ENCODE data around the gene HMGXB3. TPM values are rescaled to one million over a fixed set of nuclear protein-coding genes. Genes with fewer than 3 reads are reported as not detected.

Gene HMGXB3
- total and polyA plus RNA-seq, 2 of the 13 experiments (the other 11 are each of a cell fraction or from before 2014, with no cell fraction given), result 18.8 to 23.8 TPM

DNA sequence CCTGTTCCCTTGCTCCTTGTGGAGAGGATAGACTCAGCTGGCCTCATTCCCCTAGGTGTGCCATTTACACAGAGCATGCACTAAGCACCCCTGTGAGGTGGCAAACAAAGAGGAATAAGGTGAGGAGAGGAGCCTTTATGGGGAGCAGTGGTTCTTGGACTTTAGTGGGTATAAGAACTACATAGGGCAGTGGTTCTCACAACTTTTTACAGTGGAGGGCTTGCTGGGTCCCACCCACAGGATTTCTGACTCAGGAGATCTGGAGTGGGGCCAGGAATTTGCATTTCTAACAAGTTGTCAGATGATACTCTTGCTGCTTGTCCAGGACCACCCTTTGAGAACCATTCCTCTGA, 43.8 kb downstream of the HMGXB3 start:
- peaks cover 49 to 91% of the 10 kb centered on the region in 2 experiments for H3K36me3 ChIP-seq (replicated peaks in 1 of 2; ENCODE audit: control insufficient read depth in 1 of 2, insufficient read depth in 2 of 2, low read length in 2 of 2)
- no peak overlapping the region for H3K4me3 ChIP-seq (replicated peaks in 1 of 3; ENCODE audit: insufficient read depth in 1 of 3, low read depth in 2 of 3, low read length in 3 of 3)
- H3K79me2 ChIP-seq (ENCODE audit: insufficient read depth, low read length), result no peaks in the 10 kb centered on the region
- H2AFZ ChIP-seq (ENCODE audit: low read length), result no peak overlapping the region
- H3K27me3 ChIP-seq (ENCODE audit: control insufficient read depth in 1 of 2, insufficient read depth in 2 of 2, low read length in 2 of 2), result no peaks in the 10 kb centered on the region
- DNase-seq (ENCODE audit: low spot score), result no peak
- POLR2A ChIA-PET, result no interaction called here
- no peak for ATAC-seq
- no peak for FAIRE-seq
- no peak overlapping the region for H3K27ac ChIP-seq (ENCODE audit: extremely low read length, insufficient read depth, low read length)
- no peaks in the 10 kb centered on the region for H4K20me1 ChIP-seq (ENCODE audit: insufficient read depth, low read length)
- H3K9ac ChIP-seq (ENCODE audit: insufficient read depth, low read depth, low read length), result no peak overlapping the region
- H3K4me1 ChIP-seq (ENCODE audit: insufficient read depth, low read length), result no peaks in the 10 kb centered on the region
- in situ Hi-C loops (cut with HindIII; ENCODE audit: extremely low pct_ligation_motif_present, low pct_unique_long_range_greater_than_20kb), result no loop called here
- no peaks in the 10 kb centered on the region for H3K9me3 ChIP-seq (ENCODE audit: low read length)
- H3K4me2 ChIP-seq (ENCODE audit: low read depth, low read length), result no peak overlapping the region
- BruUV-seq (replicated peaks), result no TSS peak
- intact Hi-C loops (cut with micrococcal nuclease; ENCODE audit: unreplicated experiment), result loop anchor here (2.0 kb wide), 1 partner anchor 44 kb away; the partner anchor contains the start of genes HMGXB3 and TIGD6
- CTCF ChIA-PET (ENCODE audit: low intra/inter-chr PET ratio, low total read pairs), result no interaction called here
- TF ChIP-seq HNF4A (CRISPR knock-in tag; IDR thresholded peaks at IDR 0.05) (no peak), ZNF468 (CRISPR knock-in tag; IDR thresholded peaks at IDR 0.05) (no peak), ZNF660 (CRISPR knock-in tag; IDR thresholded peaks at IDR 0.05; ENCODE audit: borderline replicate concordance, low read depth) (no peak), KAT2B (IDR thresholded peaks at IDR 0.05; ENCODE audit: borderline replicate concordance, low read depth, low read length) (no peak), ZNF264 (CRISPR knock-in tag; IDR thresholded peaks at IDR 0.05) (no peak), RFX3 (CRISPR knock-in tag; IDR thresholded peaks at IDR 0.05) (no peak), JDP2 (CRISPR knock-in tag; IDR thresholded peaks at IDR 0.05; ENCODE audit: borderline replicate concordance) (no peak), NFATC3 (CRISPR knock-in tag; IDR thresholded peaks at IDR 0.05) (no peak), HMGA1 (CRISPR knock-in tag; conservative IDR thresholded peaks at IDR 0.05) (no peak), FOSL1 (CRISPR knock-in tag; IDR thresholded peaks at IDR 0.05; ENCODE audit: borderline replicate concordance) (no peak), ZKSCAN5 (CRISPR knock-in tag; IDR thresholded peaks at IDR 0.05) (no peak), TEAD2 (CRISPR knock-in tag; IDR thresholded peaks at IDR 0.05) (no peak)
- TF ChIP-seq, protein P1, sequence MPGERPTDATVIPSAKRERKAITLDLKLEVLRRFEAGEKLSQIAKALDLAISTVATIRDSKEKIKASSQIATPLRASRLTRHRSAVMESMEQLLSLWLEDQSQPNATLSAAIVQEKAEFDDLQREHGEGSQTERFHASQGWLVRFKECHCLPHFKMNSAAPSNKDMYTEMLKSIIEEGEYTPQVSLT (CRISPR knock-in tag; IDR thresholded peaks at IDR 0.05; ENCODE audit: borderline replicate concordance, low read depth), result no peak
- TF ChIP-seq, protein P2, sequence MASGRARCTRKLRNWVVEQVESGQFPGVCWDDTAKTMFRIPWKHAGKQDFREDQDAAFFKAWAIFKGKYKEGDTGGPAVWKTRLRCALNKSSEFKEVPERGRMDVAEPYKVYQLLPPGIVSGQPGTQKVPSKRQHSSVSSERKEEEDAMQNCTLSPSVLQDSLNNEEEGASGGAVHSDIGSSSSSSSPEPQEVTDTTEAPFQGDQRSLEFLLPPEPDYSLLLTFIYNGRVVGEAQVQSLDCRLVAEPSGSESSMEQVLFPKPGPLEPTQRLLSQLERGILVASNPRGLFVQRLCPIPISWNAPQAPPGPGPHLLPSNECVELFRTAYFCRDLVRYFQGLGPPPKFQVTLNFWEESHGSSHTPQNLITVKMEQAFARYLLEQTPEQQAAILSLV (CRISPR knock-in tag; IDR thresholded peaks at IDR 0.05; ENCODE audit: borderline replicate concordance), result no peak
- TF ChIP-seq, protein P3, sequence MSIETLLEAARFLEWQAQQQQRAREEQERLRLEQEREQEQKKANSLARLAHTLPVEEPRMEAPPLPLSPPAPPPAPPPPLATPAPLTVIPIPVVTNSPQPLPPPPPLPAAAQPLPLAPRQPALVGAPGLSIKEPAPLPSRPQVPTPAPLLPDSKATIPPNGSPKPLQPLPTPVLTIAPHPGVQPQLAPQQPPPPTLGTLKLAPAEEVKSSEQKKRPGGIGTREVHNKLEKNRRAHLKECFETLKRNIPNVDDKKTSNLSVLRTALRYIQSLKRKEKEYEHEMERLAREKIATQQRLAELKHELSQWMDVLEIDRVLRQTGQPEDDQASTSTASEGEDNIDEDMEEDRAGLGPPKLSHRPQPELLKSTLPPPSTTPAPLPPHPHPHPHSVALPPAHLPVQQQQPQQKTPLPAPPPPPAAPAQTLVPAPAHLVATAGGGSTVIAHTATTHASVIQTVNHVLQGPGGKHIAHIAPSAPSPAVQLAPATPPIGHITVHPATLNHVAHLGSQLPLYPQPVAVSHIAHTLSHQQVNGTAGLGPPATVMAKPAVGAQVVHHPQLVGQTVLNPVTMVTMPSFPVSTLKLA (IDR thresholded peaks at IDR 0.05), result no peak
- TF ChIP-seq, protein P4, sequence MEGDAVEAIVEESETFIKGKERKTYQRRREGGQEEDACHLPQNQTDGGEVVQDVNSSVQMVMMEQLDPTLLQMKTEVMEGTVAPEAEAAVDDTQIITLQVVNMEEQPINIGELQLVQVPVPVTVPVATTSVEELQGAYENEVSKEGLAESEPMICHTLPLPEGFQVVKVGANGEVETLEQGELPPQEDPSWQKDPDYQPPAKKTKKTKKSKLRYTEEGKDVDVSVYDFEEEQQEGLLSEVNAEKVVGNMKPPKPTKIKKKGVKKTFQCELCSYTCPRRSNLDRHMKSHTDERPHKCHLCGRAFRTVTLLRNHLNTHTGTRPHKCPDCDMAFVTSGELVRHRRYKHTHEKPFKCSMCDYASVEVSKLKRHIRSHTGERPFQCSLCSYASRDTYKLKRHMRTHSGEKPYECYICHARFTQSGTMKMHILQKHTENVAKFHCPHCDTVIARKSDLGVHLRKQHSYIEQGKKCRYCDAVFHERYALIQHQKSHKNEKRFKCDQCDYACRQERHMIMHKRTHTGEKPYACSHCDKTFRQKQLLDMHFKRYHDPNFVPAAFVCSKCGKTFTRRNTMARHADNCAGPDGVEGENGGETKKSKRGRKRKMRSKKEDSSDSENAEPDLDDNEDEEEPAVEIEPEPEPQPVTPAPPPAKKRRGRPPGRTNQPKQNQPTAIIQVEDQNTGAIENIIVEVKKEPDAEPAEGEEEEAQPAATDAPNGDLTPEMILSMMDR (CRISPR knock-in tag; IDR thresholded peaks at IDR 0.05), result no peak
- TF ChIP-seq, protein P5, sequence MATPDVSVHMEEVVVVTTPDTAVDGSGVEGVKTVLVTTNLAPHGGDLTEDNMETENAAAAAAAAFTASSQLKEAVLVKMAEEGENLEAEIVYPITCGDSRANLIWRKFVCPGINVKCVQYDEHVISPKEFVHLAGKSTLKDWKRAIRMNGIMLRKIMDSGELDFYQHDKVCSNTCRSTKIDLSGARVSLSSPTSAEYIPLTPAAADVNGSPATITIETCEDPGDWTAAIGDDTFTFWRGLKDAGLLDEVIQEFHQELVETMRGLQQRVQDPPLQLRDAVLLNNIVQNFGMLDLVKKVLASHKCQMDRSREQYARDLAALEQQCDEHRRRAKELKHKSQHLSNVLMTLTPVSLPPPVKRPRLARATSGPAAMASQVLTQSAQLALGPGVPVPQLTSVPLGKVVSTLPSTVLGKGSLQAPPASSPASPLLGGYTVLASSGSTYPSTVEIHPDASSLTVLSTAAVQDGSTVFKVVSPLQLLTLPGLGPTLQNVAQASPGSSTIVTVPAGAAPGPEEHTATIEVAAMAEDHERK (CRISPR knock-in tag; IDR thresholded peaks at IDR 0.05; ENCODE audit: low read depth), result no peak
- TF ChIP-seq, protein P6, sequence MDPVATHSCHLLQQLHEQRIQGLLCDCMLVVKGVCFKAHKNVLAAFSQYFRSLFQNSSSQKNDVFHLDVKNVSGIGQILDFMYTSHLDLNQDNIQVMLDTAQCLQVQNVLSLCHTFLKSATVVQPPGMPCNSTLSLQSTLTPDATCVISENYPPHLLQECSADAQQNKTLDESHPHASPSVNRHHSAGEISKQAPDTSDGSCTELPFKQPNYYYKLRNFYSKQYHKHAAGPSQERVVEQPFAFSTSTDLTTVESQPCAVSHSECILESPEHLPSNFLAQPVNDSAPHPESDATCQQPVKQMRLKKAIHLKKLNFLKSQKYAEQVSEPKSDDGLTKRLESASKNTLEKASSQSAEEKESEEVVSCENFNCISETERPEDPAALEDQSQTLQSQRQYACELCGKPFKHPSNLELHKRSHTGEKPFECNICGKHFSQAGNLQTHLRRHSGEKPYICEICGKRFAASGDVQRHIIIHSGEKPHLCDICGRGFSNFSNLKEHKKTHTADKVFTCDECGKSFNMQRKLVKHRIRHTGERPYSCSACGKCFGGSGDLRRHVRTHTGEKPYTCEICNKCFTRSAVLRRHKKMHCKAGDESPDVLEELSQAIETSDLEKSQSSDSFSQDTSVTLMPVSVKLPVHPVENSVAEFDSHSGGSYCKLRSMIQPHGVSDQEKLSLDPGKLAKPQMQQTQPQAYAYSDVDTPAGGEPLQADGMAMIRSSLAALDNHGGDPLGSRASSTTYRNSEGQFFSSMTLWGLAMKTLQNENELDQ (CRISPR knock-in tag; IDR thresholded peaks at IDR 0.05; ENCODE audit: borderline replicate concordance), result no peak
